DND-41 (cell line): ENCODE data around the gene GRIP2.

ENCODE experiments used
- ATAC-seq: fragments of 200-7000 bp; cut with Tn5 transposase; 3 replicates; pipeline ENCODE4 v1.9.1; 2021; ENCODE audit warnings: low read depth; ENCODE audit not compliant: insufficient read depth
- DNase-seq: peaks from one replicate; pipeline ENCODE4 v3.0.0-alpha.2; 2020
- H2AFZ ChIP-seq: 2 replicates; pipeline ENCODE4 v1.6.0; 2012; ENCODE audit warnings: low read depth, low read length
- H3K27ac ChIP-seq: 2 replicates; pipeline ENCODE4 v1.5.1; 2012; ENCODE audit warnings: low read length, inconsistent platforms
- H3K27me3 ChIP-seq: fragments of 200-600 bp; sonication (generic); 2 replicates; pipeline ENCODE4 v1.6.0; 2012; ENCODE audit warnings: low read length, mild to moderate bottlenecking, inconsistent platforms; ENCODE audit not compliant: insufficient read depth, poor library complexity
- H3K36me3 ChIP-seq: 2 replicates; pipeline ENCODE4 v1.5.1; 2012; ENCODE audit warnings: low read length, inconsistent platforms; ENCODE audit not compliant: insufficient read depth
- H3K4me1 ChIP-seq: 2 replicates; pipeline ENCODE4 v1.5.1; 2012; ENCODE audit warnings: mild to moderate bottlenecking, low read length; ENCODE audit not compliant: insufficient read depth
- H3K4me2 ChIP-seq: 2 replicates; pipeline ENCODE4 v1.6.0; 2012; ENCODE audit warnings: mild to moderate bottlenecking, moderate library complexity, low read length, inconsistent platforms; ENCODE audit not compliant: insufficient read depth
- H3K4me3 ChIP-seq, 2 experiments: fragments of 200-600 bp in 1 of 2; shearing (Covaris generic) in 1 of 2; 2 replicates each; pipeline ENCODE4 v1.5.1; 2012 to 2016; ENCODE audit warnings: inconsistent platforms in 2 of 2, low read length in 2 of 2, mild to moderate bottlenecking in 2 of 2, low read depth in 1 of 2, moderate library complexity in 1 of 2
- H3K79me2 ChIP-seq: 2 replicates; pipeline ENCODE4 v1.6.0; 2012; ENCODE audit warnings: low read length, inconsistent platforms; ENCODE audit not compliant: insufficient read depth
- H3K9ac ChIP-seq: 2 replicates; pipeline ENCODE4 v1.6.0; 2012; ENCODE audit warnings: low read depth, mild to moderate bottlenecking, inconsistent platforms, low read length, moderate library complexity
- H3K9me3 ChIP-seq: 2 replicates; pipeline ENCODE4 v1.5.1; 2012; ENCODE audit warnings: low read length, moderate library complexity, mild to moderate bottlenecking, inconsistent platforms; ENCODE audit not compliant: insufficient read depth, severe bottlenecking
- H4K20me1 ChIP-seq: 2 replicates; pipeline ENCODE4 v1.6.0; 2012; ENCODE audit warnings: low read length; ENCODE audit not compliant: insufficient read depth
- EZH2 ChIP-seq: IDR thresholded peaks from 3 replicates; pipeline ENCODE4 v1.6.1; 2012; ENCODE audit warnings: borderline replicate concordance, low read depth, mild to moderate bottlenecking, moderate library complexity, low read length, inconsistent platforms; ENCODE audit not compliant: severe bottlenecking
- TF ChIP-seq, protein P1 (sequence below): IDR thresholded peaks from 2 replicates; pipeline ENCODE4 v1.5.1; 2012; ENCODE audit warnings: borderline replicate concordance, low read length, moderate library complexity, mild to moderate bottlenecking; ENCODE audit not compliant: poor library complexity, severe bottlenecking; ENCODE audit errors: extremely low read depth

Gene GRIP2

DNA sequence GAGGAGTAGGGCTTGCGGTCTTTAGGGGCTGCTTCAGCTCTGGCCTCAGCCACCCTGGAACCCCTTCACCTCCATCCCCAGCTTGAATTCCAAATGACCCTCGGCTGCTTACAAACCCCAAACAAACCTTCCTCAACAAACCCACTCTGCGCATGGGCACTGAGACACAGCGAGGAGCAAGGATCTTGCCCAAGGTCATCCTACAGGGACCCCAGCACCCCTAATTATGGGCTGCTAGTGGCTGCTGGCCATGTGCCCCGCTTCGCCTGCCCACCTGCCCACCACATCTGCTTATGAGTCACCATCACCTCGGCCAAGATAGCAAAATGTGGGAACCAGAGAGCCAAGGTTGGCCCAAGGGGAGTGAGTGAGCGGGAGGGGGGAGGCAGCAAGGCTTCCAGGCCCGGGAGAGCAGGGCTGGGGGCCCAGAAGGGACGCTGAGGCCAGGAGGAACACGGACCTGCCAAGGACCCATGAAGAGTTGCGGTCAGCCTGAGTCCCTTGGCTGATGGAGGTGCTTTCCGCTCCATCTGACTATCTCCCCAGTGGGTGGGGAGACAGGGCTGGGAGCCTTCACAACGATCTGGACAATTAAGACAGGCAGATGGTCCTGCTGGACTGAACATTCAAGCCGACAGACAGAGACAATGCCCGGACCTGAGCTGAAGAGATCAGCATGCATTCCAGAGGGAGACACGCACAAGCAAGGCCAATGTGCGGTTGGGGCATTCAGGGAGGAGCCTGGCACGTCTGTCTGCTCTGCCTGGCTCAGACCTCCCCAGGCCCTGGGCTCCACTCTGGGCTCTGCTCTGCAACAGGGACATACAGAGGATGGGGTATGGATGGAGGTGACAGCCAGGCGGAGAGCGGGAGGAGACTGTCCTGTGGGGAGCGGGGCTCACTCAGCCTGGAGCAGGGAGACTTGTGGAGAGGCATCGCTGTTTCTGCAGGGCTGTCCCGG lies 10.8 kb upstream of the GRIP2 start:
- no peaks in the 10 kb centered on the region for H3K4me1 ChIP-seq
- no peak overlapping the region for H3K4me2 ChIP-seq
- H3K9me3 ChIP-seq: no peaks in the 10 kb centered on the region
- H3K27ac ChIP-seq: no peak overlapping the region
- DNase-seq (no peak), ATAC-seq (no peak)
- H3K4me3 ChIP-seq: no peak overlapping the region
- H2AFZ ChIP-seq: no peak overlapping the region
- H3K9ac ChIP-seq: no peak overlapping the region
- no peaks in the 10 kb centered on the region for H3K79me2 ChIP-seq
- H3K27me3 ChIP-seq: peaks cover 18% of the 10 kb centered on the region
- TF ChIP-seq EZH2: no peak
- TF ChIP-seq, protein P1, sequence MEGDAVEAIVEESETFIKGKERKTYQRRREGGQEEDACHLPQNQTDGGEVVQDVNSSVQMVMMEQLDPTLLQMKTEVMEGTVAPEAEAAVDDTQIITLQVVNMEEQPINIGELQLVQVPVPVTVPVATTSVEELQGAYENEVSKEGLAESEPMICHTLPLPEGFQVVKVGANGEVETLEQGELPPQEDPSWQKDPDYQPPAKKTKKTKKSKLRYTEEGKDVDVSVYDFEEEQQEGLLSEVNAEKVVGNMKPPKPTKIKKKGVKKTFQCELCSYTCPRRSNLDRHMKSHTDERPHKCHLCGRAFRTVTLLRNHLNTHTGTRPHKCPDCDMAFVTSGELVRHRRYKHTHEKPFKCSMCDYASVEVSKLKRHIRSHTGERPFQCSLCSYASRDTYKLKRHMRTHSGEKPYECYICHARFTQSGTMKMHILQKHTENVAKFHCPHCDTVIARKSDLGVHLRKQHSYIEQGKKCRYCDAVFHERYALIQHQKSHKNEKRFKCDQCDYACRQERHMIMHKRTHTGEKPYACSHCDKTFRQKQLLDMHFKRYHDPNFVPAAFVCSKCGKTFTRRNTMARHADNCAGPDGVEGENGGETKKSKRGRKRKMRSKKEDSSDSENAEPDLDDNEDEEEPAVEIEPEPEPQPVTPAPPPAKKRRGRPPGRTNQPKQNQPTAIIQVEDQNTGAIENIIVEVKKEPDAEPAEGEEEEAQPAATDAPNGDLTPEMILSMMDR: no peak
- no peaks in the 10 kb centered on the region for H3K36me3 ChIP-seq
- H4K20me1 ChIP-seq: peaks cover 2% of the 10 kb centered on the region; the same call in 1 of the 2 replicates

DNA sequence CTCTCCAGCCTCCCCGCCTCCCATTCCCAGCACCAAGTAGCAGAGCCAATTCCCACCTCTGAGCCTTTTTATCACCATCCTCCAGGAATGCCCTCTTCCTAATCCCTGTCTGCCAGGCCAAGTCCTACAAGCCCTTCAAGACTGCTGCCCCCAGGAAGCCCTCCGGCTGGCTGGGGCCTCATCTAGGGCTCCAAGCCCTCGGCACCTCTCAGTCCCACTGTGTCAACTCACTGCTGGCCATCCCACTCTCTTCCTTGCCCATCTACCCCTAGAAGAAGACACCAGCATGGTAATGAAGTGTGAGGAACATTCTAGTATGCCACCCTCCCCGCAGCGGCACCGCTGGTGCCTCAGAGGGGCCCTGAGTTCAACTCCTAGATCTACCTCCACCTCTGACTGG lies 10.0 kb upstream of the GRIP2 start:
- no peaks in the 10 kb centered on the region for H3K4me1 ChIP-seq
- H2AFZ ChIP-seq: no peak overlapping the region
- H3K79me2 ChIP-seq: no peaks in the 10 kb centered on the region
- no peak for TF ChIP-seq EZH2
- TF ChIP-seq, protein P1: no peak
- DNase-seq (no peak), ATAC-seq (no peak)
- H3K4me3 ChIP-seq: no peak overlapping the region
- H4K20me1 ChIP-seq: peaks cover 2% of the 10 kb centered on the region; the same call in 1 of the 2 replicates
- H3K36me3 ChIP-seq: no peaks in the 10 kb centered on the region
- H3K9me3 ChIP-seq: no peaks in the 10 kb centered on the region
- peaks cover 21% of the 10 kb centered on the region for H3K27me3 ChIP-seq
- H3K9ac ChIP-seq: no peak overlapping the region
- H3K4me2 ChIP-seq: no peak overlapping the region
- no peak overlapping the region for H3K27ac ChIP-seq

DNA sequence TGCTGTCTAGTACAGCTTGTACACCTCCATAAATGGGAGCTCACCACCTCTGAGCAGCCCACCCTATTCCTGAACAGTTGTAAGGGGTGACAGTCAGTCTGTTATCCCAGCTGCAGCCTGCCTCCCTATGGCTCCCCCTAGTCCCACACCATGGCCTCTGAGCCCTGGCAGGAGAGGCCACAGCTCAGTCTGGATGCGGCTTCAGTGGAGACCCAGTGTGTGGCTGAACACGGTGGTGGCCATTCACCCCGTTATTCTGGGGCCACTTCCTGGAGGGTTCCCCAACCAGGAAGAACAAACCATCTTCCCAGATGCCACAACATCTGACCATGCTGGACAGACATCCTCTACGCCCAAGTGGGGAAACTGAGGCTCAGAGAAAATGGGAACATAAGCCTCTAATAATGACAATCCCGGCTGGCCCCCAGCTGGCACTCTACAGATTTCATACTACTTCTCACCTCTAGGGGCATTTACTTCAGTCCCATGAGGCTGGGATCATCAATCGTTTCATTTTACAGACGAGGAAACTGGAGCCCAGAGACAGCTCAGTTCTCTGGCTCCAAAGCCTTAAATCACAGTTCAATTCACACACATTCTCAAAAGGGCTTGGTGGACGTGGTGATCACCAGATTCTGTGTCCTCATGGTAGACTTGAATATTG lies 9.2 kb upstream of the GRIP2 start:
- peak; percentile 65; the same call in 2 of the 3 replicates for ATAC-seq
- Histone ChIP-seq H2AFZ (no peak overlapping the region), H3K4me2 (no peak overlapping the region), H3K9me3 (no peaks in the 10 kb centered on the region), H3K4me3 (no peak overlapping the region), H3K27ac (no peak overlapping the region), H3K27me3 (peaks cover 21% of the 10 kb centered on the region), H4K20me1 (peaks cover 2% of the 10 kb centered on the region; the same call in 1 of the 2 replicates), H3K79me2 (no peaks in the 10 kb centered on the region), H3K36me3 (no peaks in the 10 kb centered on the region), H3K4me1 (no peaks in the 10 kb centered on the region), H3K9ac (no peak overlapping the region)
- no peak for DNase-seq
- TF ChIP-seq EZH2: no peak
- TF ChIP-seq, protein P1: peak; percentile 52
